ENCODE results near the gene PCGF3.

The PCGF3 gene

DNA sequence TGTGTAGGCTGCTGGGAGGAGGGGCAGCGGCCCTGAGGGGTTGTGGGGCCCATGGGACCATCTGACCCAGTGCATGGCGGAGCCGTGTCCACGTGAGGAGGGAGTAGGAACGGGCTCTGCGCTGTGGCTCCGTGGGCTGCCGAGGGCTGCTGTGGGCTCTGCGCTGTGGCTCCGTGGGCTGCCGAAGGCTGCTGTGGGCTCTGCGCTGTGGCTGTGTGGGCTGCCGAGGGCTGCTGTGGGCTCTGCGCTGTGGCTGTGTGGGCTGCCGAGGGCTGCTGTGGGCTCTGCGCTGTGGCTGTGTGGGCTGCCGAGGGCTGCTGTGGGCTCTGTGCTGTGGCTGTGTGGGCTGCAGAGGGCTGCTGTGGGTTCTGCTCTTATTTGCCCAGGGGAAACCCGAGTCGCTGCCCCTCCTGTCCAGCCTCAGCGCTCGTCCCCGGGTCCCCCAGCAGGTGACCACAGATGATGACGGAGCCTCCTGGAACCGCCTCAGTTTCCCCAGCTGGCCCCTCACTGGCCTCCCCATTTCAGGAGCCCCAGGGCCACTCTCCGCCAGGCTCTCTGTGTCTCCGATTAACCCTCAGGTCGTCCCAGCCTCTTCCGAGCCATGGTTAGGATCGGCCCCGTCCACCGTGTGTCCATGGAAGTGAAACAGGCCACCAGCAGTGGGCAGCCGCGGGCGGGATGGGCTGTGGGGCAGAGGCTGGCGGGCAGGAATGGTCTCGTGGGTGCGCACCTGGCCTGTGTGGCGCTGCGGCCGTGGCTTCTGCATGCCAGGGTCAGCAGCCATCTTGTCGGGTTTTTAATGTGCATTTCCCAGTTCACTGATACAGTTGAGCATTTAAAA lies 20.0 kb downstream of the PCGF3 start:
- no peaks in the 10 kb centered on the region for H3K27me3 ChIP-seq (replicated peaks in 2 of 5; ENCODE audit: control insufficient read depth in 4 of 5, insufficient read depth in 5 of 5, low read length in 4 of 5)
- H3K27ac ChIP-seq (ENCODE audit: insufficient read depth in 1 of 2, low read depth in 1 of 2, low read length in 2 of 2, poor library complexity in 1 of 2, severe bottlenecking in 2 of 2), result peak overlapping the region; percentile 78 to 89
- WGBS (ENCODE audit: insufficient coverage), result 89% methylated on average over 22 of the region's 41 CpGs
- peaks cover 0 to 53% (median 21%) of the 10 kb centered on the region in 4 experiments for H3K4me1 ChIP-seq (ENCODE audit: control extremely low read depth in 1 of 4, control insufficient read depth in 4 of 4, insufficient read depth in 4 of 4, low read length in 3 of 4)
- no peak for DNase-seq
- peak overlapping the region in 2 of 7 experiments; percentile 50 to 63 for H3K4me3 ChIP-seq (ENCODE audit: control insufficient read depth in 1 of 7, extremely low read depth in 1 of 7, insufficient read depth in 4 of 7, low read depth in 2 of 7, low read length in 6 of 7)
- H3K36me3 ChIP-seq (ENCODE audit: control insufficient read depth in 4 of 4, insufficient read depth in 4 of 4, low read length in 3 of 4), result peaks cover 0 to 31% (median 8%) of the 10 kb centered on the region in 4 experiments
- CTCF ChIA-PET, result interaction anchor here (2.1 kb wide), 1 partner anchor 43 kb away, joined by 5 read pairs; no protein-coding TSS in a partner anchor
- H3K9me3 ChIP-seq (ENCODE audit: control extremely low read depth in 1 of 5, control insufficient read depth in 4 of 5, insufficient read depth in 2 of 5, low read depth in 1 of 5, low read length in 4 of 5), result no peaks in the 10 kb centered on the region
- POLR2A ChIA-PET, result no interaction called here

DNA sequence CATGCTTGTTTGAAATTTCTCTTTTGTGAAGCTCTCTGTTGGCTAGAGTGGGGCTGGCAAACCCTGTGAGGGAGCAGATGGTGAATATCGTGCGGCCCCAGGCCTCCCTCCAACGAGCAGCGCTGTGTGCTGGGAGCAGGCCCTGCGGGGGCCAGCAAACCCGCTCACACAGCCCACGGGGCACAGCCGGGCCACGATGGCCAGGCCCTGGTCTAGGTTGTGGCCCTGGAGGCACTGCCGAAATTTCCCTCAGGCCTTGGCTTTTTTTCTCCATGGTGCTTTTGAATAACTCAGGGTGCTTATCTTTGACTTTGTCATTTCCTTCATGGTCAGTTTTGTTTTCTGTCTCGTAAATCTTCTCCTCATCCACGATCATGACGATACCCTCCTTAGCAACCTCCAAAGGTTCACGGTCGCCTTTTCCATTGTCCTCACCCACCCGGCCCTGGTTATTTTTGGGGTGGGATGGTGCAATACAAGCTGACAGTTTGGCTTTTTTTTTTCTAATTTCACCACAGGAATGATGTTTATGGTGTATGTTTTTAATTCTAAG lies 20.7 kb downstream of the PCGF3 start:
- no peaks in the 10 kb centered on the region for H3K27me3 ChIP-seq (replicated peaks in 2 of 5; ENCODE audit: control insufficient read depth in 4 of 5, insufficient read depth in 5 of 5, low read length in 4 of 5)
- peaks cover 0 to 33% (median 14%) of the 10 kb centered on the region in 4 experiments for H3K36me3 ChIP-seq (ENCODE audit: control insufficient read depth in 4 of 4, insufficient read depth in 4 of 4, low read length in 3 of 4)
- no peaks in the 10 kb centered on the region for H3K9me3 ChIP-seq (ENCODE audit: control extremely low read depth in 1 of 5, control insufficient read depth in 4 of 5, insufficient read depth in 2 of 5, low read depth in 1 of 5, low read length in 4 of 5)
- ChIA-PET POLR2A (interaction anchor here (0.6 kb wide), 2 partner anchors 37 to 49 kb away, joined by 3 to 4 read pairs; no protein-coding TSS in a partner anchor), CTCF (no interaction called here)
- peak overlapping the region; percentile 78 to 89 for H3K27ac ChIP-seq (ENCODE audit: insufficient read depth in 1 of 2, low read depth in 1 of 2, low read length in 2 of 2, poor library complexity in 1 of 2, severe bottlenecking in 2 of 2)
- peak; percentile 75 to 87 (median 83) for DNase-seq
- 9% methylated on average over 12 of the region's 16 CpGs for WGBS (ENCODE audit: insufficient coverage)
- peaks cover 0 to 46% (median 18%) of the 10 kb centered on the region in 4 experiments for H3K4me1 ChIP-seq (ENCODE audit: control extremely low read depth in 1 of 4, control insufficient read depth in 4 of 4, insufficient read depth in 4 of 4, low read length in 3 of 4)
- peak overlapping the region in 4 of 7 experiments; percentile 10 to 63 (median 48) for H3K4me3 ChIP-seq (ENCODE audit: control insufficient read depth in 1 of 7, extremely low read depth in 1 of 7, insufficient read depth in 4 of 7, low read depth in 2 of 7, low read length in 6 of 7)

DNA sequence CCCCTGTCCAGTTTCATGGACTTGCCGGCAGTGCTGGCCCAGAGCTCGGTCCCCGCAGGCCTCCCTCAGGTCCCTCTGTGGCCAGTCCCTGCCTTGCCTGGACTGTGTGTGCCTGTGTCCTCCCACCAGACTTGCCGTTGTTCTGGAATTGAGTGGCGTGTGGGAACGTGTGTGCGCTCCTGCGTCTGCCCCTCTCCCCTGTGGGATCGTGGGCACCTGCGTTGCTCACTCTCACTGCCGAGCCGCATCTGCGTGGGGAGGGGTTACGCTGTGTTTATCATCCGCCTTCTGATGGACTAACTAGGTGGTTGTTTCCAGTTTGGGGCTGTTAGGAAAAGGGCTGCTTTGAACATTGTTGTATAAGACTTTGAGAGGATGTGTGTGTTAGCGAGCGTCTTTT lies 21.2 kb downstream of the PCGF3 start:
- Histone ChIP-seq H3K9me3 (ENCODE audit: control extremely low read depth in 1 of 5, control insufficient read depth in 4 of 5, insufficient read depth in 2 of 5, low read depth in 1 of 5, low read length in 4 of 5) (no peaks in the 10 kb centered on the region), H3K27ac (ENCODE audit: insufficient read depth in 1 of 2, low read depth in 1 of 2, low read length in 2 of 2, poor library complexity in 1 of 2, severe bottlenecking in 2 of 2) (peak overlapping the region; percentile 66 to 89), H3K36me3 (ENCODE audit: control insufficient read depth in 4 of 4, insufficient read depth in 4 of 4, low read length in 3 of 4) (peaks cover 0 to 33% (median 14%) of the 10 kb centered on the region in 4 experiments), H3K27me3 (replicated peaks in 2 of 5; ENCODE audit: control insufficient read depth in 4 of 5, insufficient read depth in 5 of 5, low read length in 4 of 5) (no peaks in the 10 kb centered on the region), H3K4me3 (ENCODE audit: control insufficient read depth in 1 of 7, extremely low read depth in 1 of 7, insufficient read depth in 4 of 7, low read depth in 2 of 7, low read length in 6 of 7) (peak overlapping the region in 3 of 7 experiments; percentile 47 to 63 (median 50)), H3K4me1 (ENCODE audit: control extremely low read depth in 1 of 4, control insufficient read depth in 4 of 4, insufficient read depth in 4 of 4, low read length in 3 of 4) (peaks cover 0 to 41% (median 17%) of the 10 kb centered on the region in 4 experiments)
- DNase-seq, result peak in 2 of 3 donors; percentile 48 to 50
- POLR2A ChIA-PET, result interaction anchor here (0.6 kb wide), 2 partner anchors 37 to 48 kb away, joined by 3 to 4 read pairs; no protein-coding TSS in a partner anchor
- 59% methylated on average over 8 of the region's 17 CpGs for WGBS (ENCODE audit: insufficient coverage)
- CTCF ChIA-PET, result no interaction called here

DNA sequence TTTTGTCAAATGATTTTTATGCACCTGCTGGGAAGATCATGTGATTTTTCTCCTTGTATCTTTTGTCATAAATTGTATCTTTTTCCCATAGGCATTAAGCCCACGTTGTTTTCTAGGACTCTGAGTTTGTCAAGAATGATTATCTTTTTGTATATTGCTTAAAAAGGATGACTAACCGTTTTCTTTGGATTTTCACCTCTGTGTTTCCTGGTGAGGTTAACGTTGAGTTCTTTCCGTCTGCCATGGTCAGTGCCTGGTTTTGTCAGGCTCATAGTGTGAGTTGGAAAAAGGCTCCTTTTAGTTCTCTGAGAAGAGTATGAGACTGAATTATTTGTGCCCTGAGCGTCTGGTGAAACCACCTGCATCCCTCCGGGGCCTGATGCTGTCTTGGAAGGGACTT lies 21.9 kb downstream of the PCGF3 start:
- POLR2A ChIA-PET, result no interaction called here
- no peaks in the 10 kb centered on the region for H3K9me3 ChIP-seq (ENCODE audit: control extremely low read depth in 1 of 5, control insufficient read depth in 4 of 5, insufficient read depth in 2 of 5, low read depth in 1 of 5, low read length in 4 of 5)
- H3K27me3 ChIP-seq (replicated peaks in 2 of 5; ENCODE audit: control insufficient read depth in 4 of 5, insufficient read depth in 5 of 5, low read length in 4 of 5), result no peaks in the 10 kb centered on the region
- H3K36me3 ChIP-seq (ENCODE audit: control insufficient read depth in 4 of 4, insufficient read depth in 4 of 4, low read length in 3 of 4), result peaks cover 0 to 30% (median 18%) of the 10 kb centered on the region in 4 experiments
- WGBS (ENCODE audit: insufficient coverage), result 75% methylated on average over 6 of the region's 6 CpGs
- peaks cover 0 to 41% (median 18%) of the 10 kb centered on the region in 4 experiments for H3K4me1 ChIP-seq (ENCODE audit: control extremely low read depth in 1 of 4, control insufficient read depth in 4 of 4, insufficient read depth in 4 of 4, low read length in 3 of 4)
- CTCF ChIA-PET, result no interaction called here
- no peak overlapping the region for H3K27ac ChIP-seq (ENCODE audit: insufficient read depth in 1 of 2, low read depth in 1 of 2, low read length in 2 of 2, poor library complexity in 1 of 2, severe bottlenecking in 2 of 2)
- DNase-seq, result no peak
- H3K4me3 ChIP-seq (ENCODE audit: control insufficient read depth in 1 of 7, extremely low read depth in 1 of 7, insufficient read depth in 4 of 7, low read depth in 2 of 7, low read length in 6 of 7), result no peak overlapping the region

DNA sequence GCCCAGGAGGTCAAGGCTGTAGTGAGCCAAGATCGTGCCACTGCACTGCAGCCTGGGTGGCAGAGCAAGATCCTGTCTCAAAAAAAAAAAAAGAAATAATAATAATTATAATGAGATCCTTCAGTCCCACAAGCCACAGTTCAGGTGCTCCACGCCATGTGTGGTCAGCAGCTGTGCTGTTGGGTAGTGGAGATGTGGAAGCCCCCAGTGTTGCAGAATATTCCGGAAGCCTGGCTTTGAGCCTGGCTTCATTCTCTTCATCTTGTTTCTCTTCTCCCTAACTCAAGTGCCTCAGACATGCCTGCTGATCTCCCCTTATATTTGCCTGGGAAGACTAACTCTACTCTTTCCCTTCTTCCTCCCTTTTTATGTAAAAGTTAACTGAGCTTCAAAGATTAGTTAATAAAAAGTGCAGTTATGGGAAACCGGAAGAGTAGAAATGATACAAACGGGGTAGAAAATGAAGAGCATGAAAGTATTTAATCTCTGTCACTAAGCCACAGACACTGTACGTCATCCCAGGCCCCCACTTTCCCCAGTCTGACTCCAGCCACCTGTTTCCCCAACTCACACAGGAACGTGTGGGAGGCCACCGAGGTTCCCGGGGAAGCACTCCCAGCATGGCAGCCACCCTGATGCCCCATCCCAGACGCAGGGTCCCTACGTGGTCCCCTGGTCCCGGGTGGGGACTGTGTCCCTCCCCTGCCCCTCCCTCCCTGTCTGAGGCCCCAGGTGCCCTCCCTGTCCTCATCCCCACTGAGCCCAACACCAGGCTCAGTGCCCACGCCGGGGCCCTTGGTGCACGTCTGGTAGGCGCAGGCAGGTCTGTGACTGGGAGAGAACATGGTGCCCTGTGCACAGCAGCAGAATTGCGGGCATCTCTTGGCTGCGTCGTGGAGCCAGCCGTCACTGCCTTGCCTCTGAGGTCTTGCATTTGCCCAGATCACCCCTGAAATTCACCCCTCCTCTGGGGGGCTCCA lies 24.0 kb downstream of the PCGF3 start:
- 95% methylated on average over 10 of the region's 20 CpGs for WGBS (ENCODE audit: insufficient coverage)

DNA sequence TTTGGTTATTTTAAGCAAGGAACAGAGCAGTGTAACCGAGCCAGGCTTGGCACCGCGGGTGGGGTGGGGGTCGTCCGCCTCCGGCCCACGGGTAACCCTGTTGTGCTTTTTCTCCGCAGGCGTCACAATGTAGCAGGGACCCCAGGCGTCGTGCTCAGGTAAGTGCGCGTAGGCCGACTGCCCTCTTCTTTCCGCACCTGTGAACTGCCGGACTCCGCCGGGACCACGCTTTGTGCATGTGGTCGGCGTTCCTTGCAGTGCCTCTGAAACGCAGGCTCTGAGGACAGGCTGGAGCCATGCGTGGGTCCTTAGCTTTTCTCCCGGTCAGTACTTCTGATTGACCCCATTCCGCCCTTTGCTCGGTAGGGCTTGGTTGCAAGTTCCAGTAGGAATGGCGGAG lies 24.9 kb downstream of the PCGF3 start:
- no peaks in the 10 kb centered on the region for H3K27me3 ChIP-seq (replicated peaks in 2 of 5; ENCODE audit: control insufficient read depth in 4 of 5, insufficient read depth in 5 of 5, low read length in 4 of 5)
- DNase-seq, result no peak
- no peaks in the 10 kb centered on the region for H3K9me3 ChIP-seq (ENCODE audit: control extremely low read depth in 1 of 5, control insufficient read depth in 4 of 5, insufficient read depth in 2 of 5, low read depth in 1 of 5, low read length in 4 of 5)
- peaks cover 3 to 45% (median 34%) of the 10 kb centered on the region in 4 experiments for H3K36me3 ChIP-seq (ENCODE audit: control insufficient read depth in 4 of 4, insufficient read depth in 4 of 4, low read length in 3 of 4)
- H3K4me3 ChIP-seq (ENCODE audit: control insufficient read depth in 1 of 7, extremely low read depth in 1 of 7, insufficient read depth in 4 of 7, low read depth in 2 of 7, low read length in 6 of 7), result no peak overlapping the region
- peaks cover 0 to 36% (median 18%) of the 10 kb centered on the region in 4 experiments for H3K4me1 ChIP-seq (ENCODE audit: control extremely low read depth in 1 of 4, control insufficient read depth in 4 of 4, insufficient read depth in 4 of 4, low read length in 3 of 4)
- H3K27ac ChIP-seq (ENCODE audit: insufficient read depth in 1 of 2, low read depth in 1 of 2, low read length in 2 of 2, poor library complexity in 1 of 2, severe bottlenecking in 2 of 2), result no peak overlapping the region
- 98% methylated on average over 27 of the region's 27 CpGs for WGBS (ENCODE audit: insufficient coverage)
- ChIA-PET CTCF (no interaction called here), POLR2A (no interaction called here)

More for the DNA sequence above, 24.0 kb downstream of the PCGF3 start:
- Histone ChIP-seq H3K4me3 (ENCODE audit: control insufficient read depth in 1 of 7, extremely low read depth in 1 of 7, insufficient read depth in 4 of 7, low read depth in 2 of 7, low read length in 6 of 7) (no peak overlapping the region), H3K4me1 (ENCODE audit: control extremely low read depth in 1 of 4, control insufficient read depth in 4 of 4, insufficient read depth in 4 of 4, low read length in 3 of 4) (peaks cover 0 to 41% (median 20%) of the 10 kb centered on the region in 4 experiments), H3K27me3 (replicated peaks in 2 of 5; ENCODE audit: control insufficient read depth in 4 of 5, insufficient read depth in 5 of 5, low read length in 4 of 5) (no peaks in the 10 kb centered on the region), H3K27ac (ENCODE audit: insufficient read depth in 1 of 2, low read depth in 1 of 2, low read length in 2 of 2, poor library complexity in 1 of 2, severe bottlenecking in 2 of 2) (no peak overlapping the region), H3K36me3 (ENCODE audit: control insufficient read depth in 4 of 4, insufficient read depth in 4 of 4, low read length in 3 of 4) (peaks cover 2 to 37% (median 29%) of the 10 kb centered on the region in 4 experiments), H3K9me3 (ENCODE audit: control extremely low read depth in 1 of 5, control insufficient read depth in 4 of 5, insufficient read depth in 2 of 5, low read depth in 1 of 5, low read length in 4 of 5) (no peaks in the 10 kb centered on the region)
- POLR2A ChIA-PET, result no interaction called here
- DNase-seq, result no peak
- CTCF ChIA-PET, result interaction anchor here (1.0 kb wide), 1 partner anchor 45 kb away, joined by 6 read pairs; no protein-coding TSS in a partner anchor

Data from common myeloid progenitor, CD34-positive (primary cell).